ENCODE data around the gene POTEJ. TPM values are rescaled to one million over a fixed set of nuclear protein-coding genes. Genes with fewer than 3 reads are reported as not detected.

The POTEJ gene
- total RNA-seq, 120 experiments from 2014 or later = 0.13 to 0.36 (median 0.16) TPM; not detected in 115

Other genes with a start within 250 kb of the POTEJ start
- under 1 TPM in 36 of 120 experiments, not detected in 84; 0.07 to 0.41 (median 0.12) TPM for gene POTEI, start 102.1 kb upstream of the POTEJ start, total RNA-seq
- 1 to 10 TPM in 21 of 120 experiments, under 1 TPM in 18, not detected in 81; 0.40 to 3.0 (median 1.0) TPM for gene CFC1B, start 90.2 kb upstream of the POTEJ start, total RNA-seq
- 1 to 10 TPM in 113 of 120 experiments, under 1 TPM in 6, not detected in 1; 0.66 to 6.8 (median 3.3) TPM for gene CFC1, start 11.9 kb upstream of the POTEJ start, total RNA-seq
- under 1 TPM in 2 of 120 experiments, not detected in 118; 0.28 to 0.46 TPM for gene GPR148, start 117.6 kb downstream of the POTEJ start, total RNA-seq
- gene AMER3, start 144.1 kb downstream of the POTEJ start, total RNA-seq = 10 to 100 TPM in 119 of 120 experiments, 1 to 10 TPM in 1; 8.8 to 46.4 (median 30.1) TPM
- gene ARHGEF4, start 225.5 kb downstream of the POTEJ start, total RNA-seq = 100 to 1,000 TPM; 155 to 336 (median 251) TPM

Measured in dorsolateral prefrontal cortex (tissue), 118 donors.